Effector memory CD4-positive, alpha-beta T cell (primary cell): Measurements from ENCODE around the gene PLXDC2.

ENCODE experiments used
- DNase-seq, 3 donors: peaks; one replicate each; pipeline ENCODE4 v3.0.0-alpha.2; 2020
- H3K27ac ChIP-seq: 2 replicates; pipeline ENCODE4 v1.7.0; 2013; ENCODE audit warnings: mild to moderate bottlenecking, low read length, moderate library complexity; ENCODE audit not compliant: insufficient read depth, poor library complexity, severe bottlenecking
- H3K27me3 ChIP-seq: replicated peaks from 2 replicates; pipeline ENCODE4 v1.7.0; 2013; ENCODE audit warnings: mild to moderate bottlenecking, low read length; ENCODE audit not compliant: insufficient read depth, control insufficient read depth, poor library complexity, severe bottlenecking
- H3K36me3 ChIP-seq: 2 replicates; pipeline ENCODE4 v1.7.0; 2013; ENCODE audit warnings: mild to moderate bottlenecking, low read length, moderate library complexity; ENCODE audit not compliant: control insufficient read depth, insufficient read depth
- H3K4me1 ChIP-seq: 2 replicates; pipeline ENCODE4 v1.7.0; 2013; ENCODE audit warnings: low read length, mild to moderate bottlenecking; ENCODE audit not compliant: control insufficient read depth, insufficient read depth, poor library complexity, severe bottlenecking
- H3K4me3 ChIP-seq: 2 replicates; pipeline ENCODE4 v1.7.0; 2013; ENCODE audit warnings: low read length, low read depth, mild to moderate bottlenecking; ENCODE audit not compliant: insufficient read depth, poor library complexity, severe bottlenecking
- H3K9me3 ChIP-seq: 2 replicates; pipeline ENCODE4 v1.7.0; 2013; ENCODE audit warnings: mild to moderate bottlenecking, low read length, moderate library complexity; ENCODE audit not compliant: control insufficient read depth

Gene PLXDC2

DNA sequence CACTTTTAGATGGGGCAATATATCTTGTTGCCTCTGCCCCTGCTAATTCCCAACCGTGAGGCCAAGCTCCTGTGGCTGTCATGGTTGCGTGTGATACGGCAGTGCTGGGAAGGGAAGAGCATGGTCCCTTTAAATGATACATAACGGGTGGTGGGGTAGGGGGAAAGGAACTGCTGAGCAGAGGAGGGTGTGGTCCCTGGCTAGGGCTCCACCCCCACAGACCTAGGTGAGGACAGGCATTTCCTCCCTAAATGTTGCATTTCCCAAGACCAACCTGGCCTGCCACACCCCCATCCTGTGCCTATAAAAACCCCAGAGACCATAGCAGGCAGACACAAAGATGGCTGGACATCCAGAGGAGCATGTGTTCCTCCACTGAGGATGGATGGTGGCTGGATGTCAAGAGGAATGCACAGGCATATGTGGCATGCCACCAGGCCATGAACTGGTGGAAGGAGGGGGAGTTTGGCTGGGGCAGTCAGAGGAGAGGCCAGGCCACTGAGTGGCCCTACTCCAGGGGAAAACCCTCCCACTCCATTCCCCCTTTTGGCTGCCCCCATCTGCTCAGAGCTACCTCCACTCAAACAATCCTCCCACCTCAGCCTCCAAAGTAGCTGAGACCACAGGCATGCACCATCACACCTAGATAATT is 104.0 kb downstream of the PLXDC2 start:
- Histone ChIP-seq H3K36me3 (no peaks in the 10 kb centered on the region), H3K27me3 (no peaks in the 10 kb centered on the region), H3K4me1 (no peaks in the 10 kb centered on the region), H3K4me3 (no peak overlapping the region), H3K9me3 (no peaks in the 10 kb centered on the region), H3K27ac (no peak overlapping the region)
- no peak for DNase-seq

DNA sequence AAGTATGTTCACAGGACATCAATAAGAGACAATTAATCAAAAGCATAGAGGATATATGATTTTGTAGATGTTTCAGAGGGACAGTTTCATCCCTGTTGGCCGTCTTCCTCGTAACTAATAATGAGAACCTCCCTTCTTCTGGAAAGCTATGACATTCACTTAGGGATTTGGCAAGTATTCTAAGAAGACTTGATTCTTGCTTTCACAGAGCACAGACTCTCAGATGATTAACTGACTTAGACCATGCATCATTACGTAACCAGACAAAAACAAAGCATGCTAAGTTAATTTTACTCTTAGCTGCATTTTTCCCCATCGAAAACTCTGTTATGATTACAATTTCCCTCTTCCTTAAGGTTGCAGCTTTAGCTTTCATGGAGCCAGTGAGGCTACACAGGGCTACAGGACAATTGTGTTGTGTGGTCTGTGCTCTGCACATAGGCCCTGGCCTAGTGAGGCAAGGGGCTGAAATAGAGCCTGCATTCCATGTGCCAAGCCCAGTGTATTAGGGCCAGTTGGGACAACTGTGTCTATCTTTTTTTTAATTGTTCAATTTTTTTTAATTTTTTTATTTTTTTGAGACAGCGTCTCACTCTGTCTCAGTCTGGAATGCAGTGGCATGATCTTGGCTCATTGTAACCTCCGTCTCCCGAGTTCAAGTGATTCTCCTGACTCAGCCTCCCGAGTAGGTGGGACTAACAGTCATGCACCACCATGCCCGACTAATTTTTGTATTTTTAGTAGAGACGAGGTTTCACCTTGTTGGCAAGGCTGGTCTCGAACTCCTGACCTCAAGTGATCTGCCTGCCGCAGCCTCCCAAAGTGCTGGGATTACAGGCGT is 105.3 kb downstream of the PLXDC2 start:
- no peak for DNase-seq
- H3K36me3 ChIP-seq, result no peaks in the 10 kb centered on the region
- no peak overlapping the region for H3K4me3 ChIP-seq
- no peaks in the 10 kb centered on the region for H3K27me3 ChIP-seq
- no peaks in the 10 kb centered on the region for H3K9me3 ChIP-seq
- no peak overlapping the region for H3K27ac ChIP-seq
- no peaks in the 10 kb centered on the region for H3K4me1 ChIP-seq

DNA sequence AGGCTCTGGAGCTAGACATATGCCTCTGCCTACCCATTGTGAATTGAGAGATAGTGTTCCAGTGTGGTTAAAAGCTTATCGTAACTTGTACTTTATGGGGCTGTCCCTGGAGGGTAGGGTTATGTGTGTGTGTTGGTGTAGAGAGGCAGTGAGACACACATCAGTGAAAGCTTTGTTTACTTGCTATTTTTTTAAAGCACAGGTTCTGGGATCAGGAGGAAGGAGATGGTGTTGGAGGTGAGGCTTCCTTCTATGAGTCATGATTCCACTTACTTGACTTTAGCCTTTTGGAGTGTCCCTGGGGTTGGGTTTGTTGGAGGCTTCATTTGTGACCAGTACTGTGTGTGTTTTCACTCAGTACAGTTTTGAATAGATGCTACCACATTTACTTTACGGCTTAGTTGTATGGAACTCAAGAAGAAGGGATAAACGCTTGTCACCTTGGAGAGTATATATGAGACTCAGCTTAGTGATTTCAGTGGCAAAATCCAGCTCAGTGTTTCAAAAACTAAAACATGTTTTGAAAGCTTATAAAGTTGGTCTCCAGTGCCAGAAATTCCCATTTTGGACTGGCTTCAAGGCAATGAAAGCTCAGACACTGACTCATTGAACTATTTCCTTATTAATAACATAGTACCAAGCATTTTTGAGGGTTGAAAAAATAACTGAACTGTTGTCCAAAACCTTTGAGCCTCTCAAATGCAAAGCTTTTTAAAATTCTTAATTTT is 106.2 kb downstream of the PLXDC2 start:
- H3K4me3 ChIP-seq, result no peak overlapping the region
- no peaks in the 10 kb centered on the region for H3K27me3 ChIP-seq
- H3K9me3 ChIP-seq, result no peaks in the 10 kb centered on the region
- no peak for DNase-seq
- no peaks in the 10 kb centered on the region for H3K36me3 ChIP-seq
- H3K4me1 ChIP-seq, result no peaks in the 10 kb centered on the region
- H3K27ac ChIP-seq, result no peak overlapping the region

DNA sequence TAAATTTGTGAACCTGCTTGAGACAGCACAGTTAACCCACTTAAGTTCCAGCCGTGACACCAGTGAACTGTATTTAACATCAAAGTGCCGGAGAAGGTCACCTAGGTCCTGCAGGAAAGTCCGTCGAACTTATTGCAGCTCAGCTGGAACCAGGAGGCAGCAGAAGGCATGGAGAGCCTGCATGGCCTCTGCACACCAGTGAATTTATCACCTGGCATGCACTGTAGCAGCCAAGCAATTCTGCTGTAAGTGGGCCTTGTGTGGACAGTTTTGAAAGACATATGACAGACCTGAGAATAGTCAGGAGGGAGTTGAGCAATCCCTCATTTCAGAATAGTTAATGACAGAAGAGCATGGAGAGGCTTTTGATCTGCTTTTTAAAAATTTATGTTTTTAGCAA is 108.8 kb downstream of the PLXDC2 start:
- no peaks in the 10 kb centered on the region for H3K4me1 ChIP-seq
- H3K27me3 ChIP-seq, result no peaks in the 10 kb centered on the region
- DNase-seq, result no peak
- no peak overlapping the region for H3K27ac ChIP-seq
- no peak overlapping the region for H3K4me3 ChIP-seq
- H3K36me3 ChIP-seq, result no peaks in the 10 kb centered on the region
- no peaks in the 10 kb centered on the region for H3K9me3 ChIP-seq

DNA sequence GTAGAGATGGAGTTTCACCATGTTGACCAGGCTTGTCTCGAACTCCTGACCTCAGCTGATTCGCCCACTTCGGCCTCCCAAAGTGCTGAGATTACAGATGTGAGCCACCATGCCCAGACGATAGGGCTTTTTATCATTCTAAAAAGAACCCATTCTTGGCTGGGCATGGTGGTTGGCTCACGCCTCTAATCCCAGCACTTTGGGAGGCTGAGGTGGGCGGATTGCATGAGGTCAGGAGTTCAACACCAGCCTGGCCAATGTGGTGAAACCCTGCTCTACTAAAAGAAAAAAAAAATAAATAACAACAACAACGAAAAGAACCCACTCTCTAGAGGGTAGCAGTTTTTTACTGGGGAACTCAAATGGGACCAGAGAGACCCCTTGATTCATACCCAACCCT is 112.7 kb downstream of the PLXDC2 start:
- no peaks in the 10 kb centered on the region for H3K9me3 ChIP-seq
- DNase-seq, result no peak
- H3K36me3 ChIP-seq, result no peaks in the 10 kb centered on the region
- H3K27me3 ChIP-seq, result no peaks in the 10 kb centered on the region
- no peak overlapping the region for H3K4me3 ChIP-seq
- H3K4me1 ChIP-seq, result no peaks in the 10 kb centered on the region
- H3K27ac ChIP-seq, result no peak overlapping the region

DNA sequence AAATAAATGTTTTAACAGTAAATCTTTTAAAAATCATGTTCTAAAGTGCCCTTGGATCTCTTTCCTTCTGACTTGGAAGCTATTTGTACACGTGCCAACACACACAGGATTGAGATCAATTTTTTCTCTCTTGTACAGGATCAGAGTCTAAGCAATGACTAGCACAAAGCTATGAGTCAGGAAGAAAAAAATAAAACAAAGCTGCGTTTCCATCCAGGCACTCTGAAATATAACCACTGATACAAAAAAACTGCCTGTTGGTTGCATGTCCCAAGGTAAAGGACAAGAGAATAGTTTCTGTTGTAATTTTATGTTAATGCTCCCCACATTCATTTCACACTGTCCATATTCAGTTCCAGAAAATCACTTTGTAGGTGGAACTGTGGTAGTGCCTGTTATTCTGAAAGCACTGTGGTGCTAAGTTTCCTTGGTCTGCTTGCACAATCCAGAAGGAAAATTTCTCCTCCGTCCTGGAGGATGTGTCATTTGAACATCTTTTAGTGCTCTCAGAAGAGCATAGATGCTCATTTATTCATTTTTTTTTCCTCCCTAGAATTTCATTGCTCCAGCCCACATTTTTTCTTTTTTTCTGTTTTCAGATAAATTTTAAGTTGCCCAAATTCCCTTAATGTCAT is 113.4 kb downstream of the PLXDC2 start:
- H3K4me3 ChIP-seq, result no peak overlapping the region
- no peaks in the 10 kb centered on the region for H3K27me3 ChIP-seq
- no peak overlapping the region for H3K27ac ChIP-seq
- no peaks in the 10 kb centered on the region for H3K4me1 ChIP-seq
- H3K36me3 ChIP-seq, result no peaks in the 10 kb centered on the region
- no peaks in the 10 kb centered on the region for H3K9me3 ChIP-seq
- DNase-seq, result no peak

DNA sequence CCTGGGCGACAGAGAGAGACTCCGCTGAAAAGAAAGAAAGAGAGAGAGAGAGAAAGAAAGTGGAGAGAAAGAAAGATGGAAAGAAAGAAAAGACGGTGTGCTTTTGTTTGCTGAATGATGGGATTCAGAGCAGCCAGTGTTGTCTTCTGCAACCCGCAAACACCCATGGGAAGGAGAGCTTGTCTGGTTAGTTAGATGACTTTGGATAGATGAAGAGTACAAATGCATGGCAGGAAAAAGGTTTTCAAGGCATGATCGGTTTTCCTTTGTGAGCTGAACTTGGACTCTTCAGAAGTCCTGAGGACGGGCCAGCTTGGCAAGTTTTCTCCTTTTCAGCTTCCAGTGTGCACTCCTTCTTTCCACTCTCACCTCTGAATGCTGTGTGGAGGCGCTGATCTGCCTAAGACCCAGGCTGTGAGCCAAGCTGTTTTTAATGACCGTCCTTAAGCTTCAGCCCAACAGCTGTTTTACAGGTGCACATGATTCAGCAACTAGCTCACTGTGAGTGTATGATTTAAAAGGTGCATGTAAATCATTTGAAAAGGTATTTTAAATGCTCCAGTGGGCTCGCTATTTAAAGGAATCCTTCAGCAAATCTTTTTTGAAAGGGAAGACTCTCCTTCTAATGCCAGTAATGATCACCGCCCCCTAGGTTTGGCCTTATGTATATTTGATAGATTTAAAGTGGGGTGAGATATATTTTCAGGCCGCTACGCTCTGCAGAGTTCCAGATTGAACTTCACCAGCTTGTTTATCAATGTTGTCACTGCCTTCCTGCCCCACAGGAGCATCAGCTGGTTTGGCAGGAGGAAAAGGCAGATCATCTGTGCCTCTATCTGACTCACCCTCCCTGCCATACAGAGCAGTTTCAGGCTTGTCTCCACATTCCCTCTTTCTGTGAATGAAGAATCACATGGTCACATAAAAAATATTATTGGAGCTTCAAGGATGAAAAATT is 115.0 kb downstream of the PLXDC2 start:
- H3K4me1 ChIP-seq, result no peaks in the 10 kb centered on the region
- no peaks in the 10 kb centered on the region for H3K27me3 ChIP-seq
- no peak overlapping the region for H3K4me3 ChIP-seq
- no peak overlapping the region for H3K27ac ChIP-seq
- no peaks in the 10 kb centered on the region for H3K36me3 ChIP-seq
- no peaks in the 10 kb centered on the region for H3K9me3 ChIP-seq
- no peak for DNase-seq

DNA sequence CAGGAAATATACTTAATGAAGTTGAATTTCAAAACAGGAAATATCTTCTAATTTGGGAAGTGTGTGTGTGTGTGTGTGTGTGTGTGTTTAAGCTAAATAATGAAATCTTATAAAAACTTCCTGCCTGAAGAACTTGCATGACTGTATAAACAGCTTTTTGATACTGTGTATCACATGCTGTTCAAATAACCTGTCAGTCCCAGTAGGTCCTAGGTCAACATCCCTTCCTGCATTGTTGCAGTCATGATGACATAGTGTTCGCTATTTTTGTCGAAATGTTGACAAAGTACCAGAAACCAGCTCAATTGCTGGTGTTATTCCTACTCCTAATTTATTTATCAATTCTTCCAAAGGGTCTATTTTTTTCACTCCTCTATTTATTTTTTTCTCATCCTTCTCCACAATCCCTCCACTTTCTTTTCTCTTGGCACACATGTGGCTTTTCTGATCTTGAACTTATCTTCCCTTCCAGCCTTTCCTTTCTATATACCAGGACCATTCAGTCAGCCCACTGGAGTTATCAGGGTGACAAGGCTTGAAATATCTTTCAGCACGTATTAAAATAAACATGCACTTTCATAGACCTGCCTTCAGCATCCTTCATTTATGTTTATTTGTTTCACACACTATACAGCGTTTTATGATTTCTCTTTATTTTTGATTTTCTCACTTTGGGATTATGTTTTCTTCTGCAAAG is 115.8 kb downstream of the PLXDC2 start:
- Histone ChIP-seq H3K4me1 (no peaks in the 10 kb centered on the region), H3K9me3 (no peaks in the 10 kb centered on the region), H3K27ac (no peak overlapping the region), H3K4me3 (no peak overlapping the region), H3K27me3 (no peaks in the 10 kb centered on the region), H3K36me3 (no peaks in the 10 kb centered on the region)
- no peak for DNase-seq
